Activated CD8-positive, alpha-beta memory T cell treated with anti-CD3 and anti-CD28 coated beads, Interleukin-2, amount 10 ng/mL, durations not matched to agents 7 days and 5 days (primary cell): Measurements from ENCODE around the gene RUVBL1. TPM values are rescaled to one million over a fixed set of nuclear protein-coding genes. Genes with fewer than 3 reads are reported as not detected.

Source experiments
- ATAC-seq: fragments of 150-1000 bp; cut with Tn5 transposase; one replicate; pipeline ENCODE4 v1.10.0; 2021; ENCODE audit warnings: moderate library complexity
- CTCF ChIA-PET: fragments of 350-600 bp; sonication (Branson Sonifier 250); formaldehyde crosslinking; loops from one replicate; lab custom pipeline; 2021; ENCODE audit warnings: antibody characterized with exemption; lab: Charles Lee
- DNase-seq: peaks from one replicate; pipeline ENCODE4 v3.0.0-alpha.2; 2020
- H3K27ac Mint-ChIP-seq: one replicate; pipeline ENCODE4 v1.8.0; 2021; ENCODE audit warnings: mild to moderate bottlenecking, mixed read lengths
- H3K27me3 Mint-ChIP-seq: one replicate; pipeline ENCODE4 v1.8.0; 2021; ENCODE audit warnings: mixed read lengths
- H3K36me3 Mint-ChIP-seq: one replicate; pipeline ENCODE4 v1.8.0; 2021; ENCODE audit warnings: mild to moderate bottlenecking, mixed read lengths
- H3K4me1 Mint-ChIP-seq: one replicate; pipeline ENCODE4 v1.8.0; 2021; ENCODE audit warnings: mixed read lengths
- H3K4me3 Mint-ChIP-seq: one replicate; pipeline ENCODE4 v1.8.0; 2021; ENCODE audit warnings: mild to moderate bottlenecking, moderate library complexity, mixed read lengths
- H3K9me3 Mint-ChIP-seq: one replicate; pipeline ENCODE4 v1.8.0; 2022; ENCODE audit warnings: low read depth, mixed read lengths
- total RNA-seq, 2 experiments: library from RNA; stranded (reverse); gene quantifications; one replicate each; pipeline ENCODE4 v1.2.3, GENCODE V29; 2021

RUVBL1 gene
- total RNA-seq, 2 experiments from 2014 or later, result 63.8 to 73.5 TPM

DNA sequence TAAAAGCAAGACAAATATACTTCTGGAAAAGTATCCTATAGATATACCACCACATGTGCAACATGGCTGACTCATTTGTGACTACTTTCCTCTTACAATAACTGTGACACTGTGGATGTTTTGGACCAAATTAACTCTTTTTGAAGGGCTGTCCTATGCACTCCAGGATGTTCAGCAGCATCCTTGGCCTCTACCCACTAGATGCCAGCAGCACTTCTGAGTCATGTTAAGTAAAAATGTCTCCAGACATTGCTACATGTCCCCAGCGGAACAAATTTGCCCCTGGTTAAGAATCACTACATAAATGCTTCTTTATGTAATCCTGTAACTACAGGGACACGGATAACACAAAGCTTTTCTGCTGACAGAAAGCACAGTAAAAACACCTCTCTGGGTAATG, 32.0 kb downstream of the RUVBL1 start:
- Mint-ChIP-seq H3K36me3 (peaks cover 16% of the 10 kb centered on the region), H3K9me3 (no peaks in the 10 kb centered on the region), H3K4me3 (no peak overlapping the region), H3K27me3 (no peaks in the 10 kb centered on the region), H3K27ac (no peak overlapping the region), H3K4me1 (peaks cover 13% of the 10 kb centered on the region)
- DNase-seq (no peak), ATAC-seq (no peak)
- CTCF ChIA-PET, result interaction anchor here (1.1 to 10.3 kb wide), 2 partner anchors 34 to 42 kb away, joined by 3 to 120 read pairs; no protein-coding TSS in a partner anchor

DNA sequence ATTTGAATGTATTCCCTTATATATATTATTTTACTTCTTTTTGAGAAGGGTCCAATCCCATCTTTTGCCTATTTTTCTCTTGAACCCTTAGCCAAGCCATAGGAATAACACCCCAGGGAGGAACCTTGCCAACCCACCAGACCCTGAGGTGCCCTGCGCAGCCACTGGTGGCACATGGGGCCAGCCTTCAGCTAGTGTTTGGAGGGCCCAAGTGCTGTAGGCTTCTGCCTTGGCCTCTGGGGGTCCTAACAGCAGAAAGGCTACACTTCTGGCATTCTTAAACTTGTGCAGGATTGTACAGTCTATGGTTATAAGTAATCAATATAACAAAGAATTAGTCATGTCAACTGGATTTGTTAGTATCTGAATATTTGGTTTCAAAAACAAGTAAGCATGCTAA, 34.5 kb downstream of the RUVBL1 start:
- no peak overlapping the region for H3K4me3 Mint-ChIP-seq
- CTCF ChIA-PET, result interaction anchor here (1.2 to 3.8 kb wide), 2 partner anchors 14 to 44 kb away, joined by 4 to 15 read pairs; no protein-coding TSS in a partner anchor
- H3K27ac Mint-ChIP-seq, result no peak overlapping the region
- ATAC-seq (no peak), DNase-seq (no peak)
- H3K4me1 Mint-ChIP-seq, result peaks cover 1% of the 10 kb centered on the region
- peaks cover 13% of the 10 kb centered on the region for H3K36me3 Mint-ChIP-seq
- no peaks in the 10 kb centered on the region for H3K9me3 Mint-ChIP-seq
- no peaks in the 10 kb centered on the region for H3K27me3 Mint-ChIP-seq

DNA sequence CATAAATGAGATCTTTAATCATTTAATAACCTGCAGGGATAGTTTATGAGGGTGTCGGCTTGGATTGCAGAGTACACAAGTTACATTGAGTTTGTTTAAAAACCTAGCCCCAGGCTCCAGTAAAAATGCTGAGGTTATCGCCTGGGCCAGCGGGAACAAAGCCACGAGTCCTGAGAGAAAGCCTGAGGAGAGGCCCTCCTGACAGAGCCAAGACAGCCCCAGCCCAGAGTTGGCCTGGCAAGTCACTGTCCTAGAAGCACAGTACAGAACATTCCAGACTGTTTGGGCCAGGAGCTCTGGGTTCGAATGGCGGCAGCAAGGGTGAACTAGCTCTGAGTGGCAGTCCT, 39.0 kb downstream of the RUVBL1 start:
- no peak for ATAC-seq
- CTCF ChIA-PET, result interaction anchor here (2.2 kb wide), 1 partner anchor 10 kb away, joined by 10 read pairs; no protein-coding TSS in a partner anchor
- DNase-seq, result no peak
- Mint-ChIP-seq H3K4me3 (no peak overlapping the region), H3K27me3 (no peaks in the 10 kb centered on the region), H3K36me3 (peaks cover 14% of the 10 kb centered on the region), H3K9me3 (no peaks in the 10 kb centered on the region), H3K27ac (no peak overlapping the region), H3K4me1 (peaks cover 7% of the 10 kb centered on the region)

DNA sequence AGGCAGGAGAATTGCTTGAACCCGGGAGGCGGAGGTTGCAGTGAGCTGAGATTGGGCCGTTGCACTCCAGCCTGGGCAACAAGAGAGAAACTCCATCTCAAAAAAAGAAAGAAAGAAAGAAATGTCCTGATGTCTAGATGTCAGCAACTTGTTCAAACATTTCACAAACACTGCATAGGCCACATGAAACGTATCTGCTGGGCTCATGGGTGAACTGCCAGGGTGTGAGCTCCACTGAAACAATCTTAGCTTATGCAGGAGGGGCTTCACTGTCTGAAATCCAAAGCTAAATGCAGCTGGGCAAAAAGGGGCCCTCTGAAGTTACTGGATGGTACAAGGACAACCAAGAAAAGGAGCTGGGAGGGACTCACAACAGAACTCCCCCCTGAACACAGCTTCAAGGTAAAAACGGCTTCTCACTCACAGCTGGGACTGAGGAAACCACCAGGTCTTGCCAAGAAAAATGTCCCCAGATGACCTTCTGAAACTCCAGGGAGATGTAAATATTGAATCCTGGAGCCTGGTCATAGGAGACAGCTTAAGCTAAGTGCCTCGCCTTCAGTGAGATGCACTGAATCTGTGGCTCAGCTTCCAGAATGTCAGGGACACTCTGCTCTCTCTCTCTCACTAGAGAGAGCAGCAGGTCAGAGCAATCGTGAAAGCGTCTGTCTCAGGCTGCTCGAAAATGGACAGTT, 39.5 kb downstream of the RUVBL1 start:
- H3K36me3 Mint-ChIP-seq, result peaks cover 14% of the 10 kb centered on the region
- CTCF ChIA-PET, result interaction anchor here (2.2 kb wide), 1 partner anchor 11 kb away, joined by 10 read pairs; no protein-coding TSS in a partner anchor
- no peak for ATAC-seq
- H3K4me3 Mint-ChIP-seq, result no peak overlapping the region
- no peaks in the 10 kb centered on the region for H3K9me3 Mint-ChIP-seq
- H3K4me1 Mint-ChIP-seq, result peaks cover 7% of the 10 kb centered on the region
- no peak overlapping the region for H3K27ac Mint-ChIP-seq
- DNase-seq, result no peak
- H3K27me3 Mint-ChIP-seq, result no peaks in the 10 kb centered on the region

DNA sequence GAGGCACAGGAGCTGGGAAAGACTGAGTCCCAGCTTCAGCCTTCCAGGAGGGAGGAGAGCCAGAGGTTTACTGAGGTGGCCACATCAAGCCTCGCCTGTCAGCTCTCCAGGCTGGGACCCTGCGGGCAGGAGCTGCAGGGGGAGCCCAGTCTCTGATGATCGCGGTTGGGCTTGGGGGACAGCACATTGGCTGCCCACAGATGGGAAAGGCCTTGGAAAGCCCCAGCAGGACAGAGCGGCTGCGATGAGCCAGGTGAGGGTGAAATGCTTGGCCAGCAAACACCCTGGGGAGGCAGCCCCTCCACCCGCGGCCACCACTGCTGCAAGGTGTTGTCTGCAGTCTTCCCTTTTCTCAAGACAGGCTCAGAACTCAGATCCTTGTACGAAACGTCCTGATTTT, 40.2 kb downstream of the RUVBL1 start:
- peaks cover 7% of the 10 kb centered on the region for H3K4me1 Mint-ChIP-seq
- H3K4me3 Mint-ChIP-seq, result no peak overlapping the region
- H3K27ac Mint-ChIP-seq, result no peak overlapping the region
- DNase-seq, result no peak
- no peaks in the 10 kb centered on the region for H3K9me3 Mint-ChIP-seq
- H3K27me3 Mint-ChIP-seq, result no peaks in the 10 kb centered on the region
- CTCF ChIA-PET, result interaction anchor here (2.2 kb wide), 1 partner anchor 12 kb away, joined by 10 read pairs; no protein-coding TSS in a partner anchor
- H3K36me3 Mint-ChIP-seq, result peaks cover 14% of the 10 kb centered on the region
- no peak for ATAC-seq

DNA sequence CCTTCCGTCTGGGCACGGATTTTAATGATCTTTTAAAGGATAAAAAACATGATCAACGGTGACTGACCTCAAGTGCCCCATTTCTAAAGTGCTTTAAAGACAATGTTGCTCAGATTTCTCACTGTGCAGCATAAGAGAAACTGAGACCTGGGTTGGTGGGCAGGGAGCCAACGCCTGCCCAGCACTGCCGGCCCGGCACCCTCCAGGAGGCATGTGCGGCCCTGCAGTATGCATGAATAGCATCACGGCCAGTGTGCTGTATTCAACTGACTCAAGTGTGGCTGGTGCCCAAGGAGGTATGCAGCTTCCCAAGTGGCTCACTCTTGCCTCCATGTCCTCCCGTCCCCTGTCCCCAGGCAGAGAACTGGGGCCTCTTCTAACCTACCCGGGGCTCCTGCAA, 41.1 kb downstream of the RUVBL1 start:
- DNase-seq (no peak), ATAC-seq (no peak)
- peaks cover 7% of the 10 kb centered on the region for H3K4me1 Mint-ChIP-seq
- H3K36me3 Mint-ChIP-seq, result peaks cover 14% of the 10 kb centered on the region
- H3K9me3 Mint-ChIP-seq, result no peaks in the 10 kb centered on the region
- no peak overlapping the region for H3K4me3 Mint-ChIP-seq
- H3K27ac Mint-ChIP-seq, result no peak overlapping the region
- CTCF ChIA-PET, result interaction anchor here (1.7 kb wide), 1 partner anchor 15 kb away, joined by 4 read pairs; no protein-coding TSS in a partner anchor
- H3K27me3 Mint-ChIP-seq, result no peaks in the 10 kb centered on the region

DNA sequence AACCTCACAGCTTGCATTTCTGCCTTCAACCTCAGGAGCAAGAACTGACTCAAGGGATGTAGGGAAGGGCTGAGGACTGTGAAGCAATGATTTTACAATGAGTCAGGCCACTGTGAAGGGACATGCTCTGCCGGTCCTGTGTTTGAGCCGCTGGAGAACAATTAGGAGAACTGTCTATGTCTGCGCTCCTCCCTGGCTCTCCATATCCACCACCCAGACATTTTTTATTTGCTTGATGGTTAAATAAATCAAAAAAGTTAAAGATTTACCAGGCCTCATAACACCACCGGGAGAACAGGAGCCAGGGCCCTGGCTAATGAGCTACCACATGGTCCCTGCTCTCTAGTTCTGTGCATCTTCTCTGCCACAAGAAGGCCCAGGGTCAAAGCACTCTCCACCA, 41.8 kb downstream of the RUVBL1 start:
- no peaks in the 10 kb centered on the region for H3K27me3 Mint-ChIP-seq
- peaks cover 12% of the 10 kb centered on the region for H3K36me3 Mint-ChIP-seq
- peaks cover 7% of the 10 kb centered on the region for H3K4me1 Mint-ChIP-seq
- ATAC-seq, result no peak
- no peak for DNase-seq
- CTCF ChIA-PET, result interaction anchor here (1.0 to 1.7 kb wide), 3 partner anchors 13 to 51 kb away, joined by 3 to 5 read pairs (median 4); no protein-coding TSS in a partner anchor
- no peak overlapping the region for H3K27ac Mint-ChIP-seq
- H3K9me3 Mint-ChIP-seq, result no peaks in the 10 kb centered on the region
- H3K4me3 Mint-ChIP-seq, result no peak overlapping the region

DNA sequence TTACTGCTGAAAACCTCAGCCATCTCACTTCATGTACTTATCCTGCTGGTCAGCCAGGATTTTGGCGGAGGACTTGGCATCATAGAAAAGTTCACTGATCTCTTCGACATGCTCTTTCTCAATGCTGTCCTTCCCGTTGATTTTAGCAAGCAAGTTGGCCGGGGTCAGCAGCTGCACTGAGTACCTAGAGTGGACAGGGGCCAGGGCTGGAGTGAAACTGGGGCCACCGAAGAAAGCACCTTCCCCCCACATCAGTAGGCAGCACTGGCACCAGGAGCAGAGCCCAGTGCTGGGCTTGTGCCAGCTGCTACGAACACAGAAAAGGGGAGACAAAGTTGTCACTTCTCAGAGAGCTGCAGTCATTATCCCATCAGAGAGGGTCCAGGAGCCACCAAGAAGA, 42.4 kb downstream of the RUVBL1 start:
- no peak overlapping the region for H3K4me3 Mint-ChIP-seq
- H3K4me1 Mint-ChIP-seq, result peaks cover 9% of the 10 kb centered on the region
- ATAC-seq, result no peak
- no peaks in the 10 kb centered on the region for H3K27me3 Mint-ChIP-seq
- H3K36me3 Mint-ChIP-seq, result peaks cover 8% of the 10 kb centered on the region
- no peaks in the 10 kb centered on the region for H3K9me3 Mint-ChIP-seq
- DNase-seq, result no peak
- no peak overlapping the region for H3K27ac Mint-ChIP-seq
- CTCF ChIA-PET, result interaction anchor here (1.0 to 1.7 kb wide), 3 partner anchors 13 to 52 kb away, joined by 3 to 5 read pairs (median 4); no protein-coding TSS in a partner anchor

DNA sequence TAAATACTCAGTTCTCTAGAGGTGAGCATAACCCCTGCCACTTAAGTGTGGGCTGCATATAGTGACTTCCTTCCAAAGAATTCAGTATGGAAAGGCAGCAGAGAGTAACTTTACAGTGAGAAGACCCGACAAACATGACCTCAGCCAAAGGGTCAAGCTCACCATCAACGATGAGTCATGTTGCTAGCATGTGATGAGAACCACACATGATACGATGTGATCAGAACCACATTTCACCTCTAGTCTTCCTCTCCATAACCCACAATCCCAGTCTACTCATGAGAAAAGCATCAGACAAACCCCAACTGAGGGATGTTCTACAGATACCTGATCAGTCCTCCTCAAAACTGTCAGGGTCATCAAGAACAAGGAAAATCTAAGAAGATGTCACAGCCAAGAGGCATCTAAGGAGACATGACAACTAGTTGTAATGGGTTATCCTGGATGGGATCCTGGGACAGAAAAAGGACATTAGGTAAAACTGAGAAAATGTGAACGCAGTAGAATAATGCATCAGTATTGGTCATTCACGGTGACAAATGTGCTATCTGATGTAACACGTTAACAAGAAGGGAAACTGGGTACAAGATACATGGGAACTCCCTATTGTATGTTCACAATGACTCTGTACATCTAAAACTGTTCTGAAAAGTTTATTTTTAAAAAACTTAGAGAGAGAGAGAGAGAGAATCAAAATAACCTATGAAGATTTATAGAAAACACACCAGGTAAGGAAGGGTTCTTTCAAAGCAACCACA, 43.1 kb downstream of the RUVBL1 start:
- CTCF ChIA-PET, result interaction anchor here (1.2 to 1.7 kb wide), 2 partner anchors 13 to 15 kb away, joined by 3 to 4 read pairs; no protein-coding TSS in a partner anchor
- Mint-ChIP-seq H3K27ac (no peak overlapping the region), H3K36me3 (peaks cover 7% of the 10 kb centered on the region), H3K4me3 (no peak overlapping the region), H3K4me1 (peaks cover 15% of the 10 kb centered on the region), H3K9me3 (no peaks in the 10 kb centered on the region), H3K27me3 (no peaks in the 10 kb centered on the region)
- DNase-seq (no peak), ATAC-seq (no peak)

DNA sequence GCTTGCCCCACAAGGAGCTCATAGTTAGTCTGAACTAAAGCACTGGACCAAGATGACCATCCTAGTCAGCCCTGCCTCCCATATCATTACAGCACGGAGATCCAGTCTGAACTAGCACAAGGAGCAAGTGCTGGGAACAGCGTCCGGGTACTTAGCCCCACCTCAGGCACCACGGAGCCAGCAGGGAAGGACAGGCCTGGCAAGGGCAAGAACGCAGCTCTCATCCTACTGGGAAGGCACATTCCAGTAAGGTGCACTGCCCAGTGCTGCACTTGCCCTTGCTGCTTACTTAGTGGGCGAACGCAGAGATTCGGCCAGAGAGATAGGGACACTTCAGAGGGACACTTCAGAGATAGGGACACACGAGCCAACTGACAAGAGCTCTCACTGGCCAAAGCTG, 43.8 kb downstream of the RUVBL1 start:
- Mint-ChIP-seq H3K27me3 (no peaks in the 10 kb centered on the region), H3K4me1 (peaks cover 19% of the 10 kb centered on the region), H3K27ac (no peak overlapping the region), H3K36me3 (peaks cover 7% of the 10 kb centered on the region), H3K4me3 (no peak overlapping the region), H3K9me3 (no peaks in the 10 kb centered on the region)
- ATAC-seq (no peak), DNase-seq (no peak)
- CTCF ChIA-PET, result interaction anchor here (0.7 to 1.3 kb wide), 2 partner anchors 44 to 54 kb away, joined by 4 read pairs; partner anchors contain the start of gene RUVBL1

DNA sequence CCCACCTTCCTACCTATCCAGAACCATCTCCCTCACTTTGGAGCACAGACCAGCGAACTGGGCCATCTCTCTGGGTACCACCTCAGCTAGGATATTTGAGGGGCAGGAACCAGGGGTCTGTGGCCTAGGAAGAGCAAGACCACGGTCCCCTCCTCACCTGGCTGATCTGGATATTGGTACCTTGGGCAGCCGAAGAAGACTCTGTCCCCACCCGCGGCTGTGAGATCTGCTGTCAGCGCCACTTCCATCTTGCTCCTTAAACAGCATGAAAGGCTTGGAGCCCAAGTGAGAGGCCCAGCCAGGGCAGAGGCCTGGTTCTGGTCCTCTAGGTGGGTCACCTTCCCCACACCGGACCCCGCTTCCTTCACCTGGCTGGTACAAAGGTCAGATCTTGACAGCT, 44.7 kb downstream of the RUVBL1 start:
- Mint-ChIP-seq H3K4me3 (no peak overlapping the region), H3K4me1 (peaks cover 19% of the 10 kb centered on the region), H3K27me3 (no peaks in the 10 kb centered on the region), H3K27ac (no peak overlapping the region), H3K9me3 (no peaks in the 10 kb centered on the region), H3K36me3 (peaks cover 7% of the 10 kb centered on the region)
- ATAC-seq (no peak), DNase-seq (no peak)
- CTCF ChIA-PET, result interaction anchor here (1.0 to 1.3 kb wide), 2 partner anchors 45 to 50 kb away, joined by 3 to 4 read pairs; partner anchors contain the start of gene RUVBL1

DNA sequence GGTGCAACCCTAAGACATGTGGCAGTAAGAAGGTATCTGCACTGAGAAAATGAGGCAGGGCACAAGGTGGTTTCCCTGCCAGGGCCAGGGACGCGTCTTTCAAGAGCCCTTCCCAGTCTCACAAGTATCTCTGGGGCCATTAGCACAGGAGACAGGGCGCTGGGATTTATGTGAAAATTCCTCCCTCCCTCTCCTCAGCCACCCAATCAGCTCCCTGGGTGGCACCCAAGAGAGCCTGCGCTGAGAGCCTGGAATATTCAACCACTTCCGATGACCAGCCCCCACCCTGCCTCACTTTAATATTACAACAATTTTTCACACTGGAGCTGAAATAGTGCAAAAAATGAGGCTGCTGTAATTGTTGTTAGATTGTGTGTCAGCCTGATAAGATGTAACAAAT, 45.3 kb downstream of the RUVBL1 start:
- H3K27me3 Mint-ChIP-seq, result no peaks in the 10 kb centered on the region
- peaks cover 9% of the 10 kb centered on the region for H3K36me3 Mint-ChIP-seq
- H3K27ac Mint-ChIP-seq, result no peak overlapping the region
- ATAC-seq (no peak), DNase-seq (no peak)
- no peaks in the 10 kb centered on the region for H3K9me3 Mint-ChIP-seq
- H3K4me1 Mint-ChIP-seq, result peaks cover 19% of the 10 kb centered on the region
- no peak overlapping the region for H3K4me3 Mint-ChIP-seq
- CTCF ChIA-PET, result interaction anchor here (1.3 kb wide), 1 partner anchor 45 kb away, joined by 4 read pairs; the partner anchor contains the start of gene RUVBL1

DNA sequence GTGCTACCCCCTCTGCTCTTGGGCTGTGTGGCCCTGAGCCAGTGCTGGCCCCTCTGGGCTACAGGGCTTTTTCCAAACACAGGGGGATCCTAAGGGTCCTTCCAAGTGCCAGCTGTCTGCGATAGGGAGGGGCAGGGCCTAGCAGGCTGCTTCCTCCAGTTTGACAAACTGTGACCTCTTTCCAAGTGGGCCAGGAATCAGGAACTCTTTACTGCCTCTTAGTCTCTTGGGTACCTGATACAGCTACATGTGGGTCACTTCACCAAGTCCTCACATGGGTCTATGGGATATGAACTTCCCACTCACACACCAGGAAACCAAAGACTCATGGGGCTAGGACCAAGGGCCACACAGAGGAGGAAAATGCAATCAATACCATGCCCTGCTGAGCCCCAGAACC, 45.9 kb downstream of the RUVBL1 start:
- H3K36me3 Mint-ChIP-seq, result peaks cover 9% of the 10 kb centered on the region
- no peak overlapping the region for H3K27ac Mint-ChIP-seq
- ATAC-seq (no peak), DNase-seq (no peak)
- H3K9me3 Mint-ChIP-seq, result no peaks in the 10 kb centered on the region
- H3K4me3 Mint-ChIP-seq, result no peak overlapping the region
- CTCF ChIA-PET, result interaction anchor here (2.7 kb wide), 1 partner anchor 56 kb away, joined by 20 read pairs; no protein-coding TSS in a partner anchor
- no peaks in the 10 kb centered on the region for H3K27me3 Mint-ChIP-seq
- peaks cover 19% of the 10 kb centered on the region for H3K4me1 Mint-ChIP-seq
